Erythroblast (primary cell): ENCODE results near the gene UBE2O.

Source experiments
- GATA1 ChIP-seq: IDR thresholded peaks from 2 replicates; pipeline ENCODE4 v1.6.1; 2011; ENCODE audit warnings: low read depth, mild to moderate bottlenecking, control low read depth, low read length, moderate library complexity
- POLR2A ChIP-seq: IDR thresholded peaks from 2 replicates; pipeline ENCODE4 v1.6.1; 2011; ENCODE audit warnings: mild to moderate bottlenecking, low read length

- TF ChIP-seq POLR2A (no peak), GATA1 (no peak)
These were observed 96.0 kb downstream of the UBE2O start for GRCh38 chr17:76356803-76357456.
